ENCODE data around the gene ADAM15.

Gene ADAM15

DNA sequence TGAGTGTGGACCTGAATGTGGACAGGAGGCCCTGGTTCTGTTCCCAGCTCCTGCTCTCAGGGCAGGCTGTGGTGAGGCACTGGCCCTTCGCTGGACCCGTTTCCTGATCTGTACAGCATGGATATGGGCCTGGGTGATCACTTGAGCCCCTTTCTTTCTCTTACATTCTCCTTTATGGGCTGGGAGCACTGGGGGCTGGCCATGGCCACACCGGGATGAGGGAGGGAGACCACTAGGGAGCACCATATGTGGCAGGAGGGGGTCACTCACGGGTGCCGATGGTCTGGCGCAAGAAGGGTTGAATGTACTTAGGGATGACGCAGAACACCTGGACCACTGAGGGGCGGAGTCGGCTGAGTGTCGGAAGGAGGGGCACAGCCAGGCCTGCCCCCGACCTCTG lies 20.2 kb upstream of the ADAM15 start:
- DNase-seq: no peak

DNA sequence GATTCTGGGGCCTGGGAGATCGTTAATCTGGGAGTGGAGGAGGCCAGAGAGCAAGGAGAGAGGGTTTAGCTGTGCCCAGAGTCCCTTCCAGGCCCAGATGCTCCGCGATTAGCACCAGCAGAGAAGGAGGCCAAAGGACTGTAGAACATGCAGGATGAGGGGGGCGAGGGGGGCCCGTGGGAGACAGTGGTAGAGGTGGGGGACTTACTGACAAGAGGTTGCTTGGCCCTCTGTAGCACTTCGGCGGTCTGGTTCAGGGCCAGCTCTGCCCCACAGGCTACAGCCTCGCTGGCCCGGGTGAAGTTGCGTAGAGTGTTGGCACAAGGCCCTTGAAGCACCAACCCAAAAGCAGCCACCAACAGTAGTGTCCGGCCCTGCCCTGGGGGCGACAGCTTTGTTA lies 18.2 kb upstream of the ADAM15 start:
- no peak for DNase-seq

DNA sequence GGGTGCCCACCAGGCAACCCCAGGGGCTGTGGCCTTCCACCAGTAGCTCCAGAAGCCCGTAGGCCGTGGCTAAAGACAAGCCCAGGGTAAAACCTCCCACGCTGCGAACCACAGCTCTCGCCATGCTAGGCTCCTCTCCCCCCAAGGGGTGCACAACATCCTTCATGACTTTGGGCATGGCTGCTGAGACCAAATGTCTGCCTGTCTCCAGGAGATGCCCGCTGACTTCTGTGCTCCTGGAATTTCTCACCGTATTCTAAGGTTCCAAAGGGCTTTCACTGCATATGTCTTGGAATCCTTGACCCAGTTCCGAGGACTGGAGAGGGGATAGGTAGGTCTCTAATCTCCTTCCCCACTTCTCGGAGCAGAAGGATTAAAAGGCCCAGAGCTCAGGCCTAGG lies 17.6 kb upstream of the ADAM15 start, which contains the start of the genes DCST1 and DCST2:
Gene DCST1 (plus strand): TSS at position 301 of the 400 bp plus-strand sequence. CDS start 213 bp downstream, outside the sequence.
Gene DCST2 (minus strand): TSS at position 258 of the 400 bp plus-strand sequence. CDS start 80 bp downstream, at position 178.
- DNase-seq: no peak

DNA sequence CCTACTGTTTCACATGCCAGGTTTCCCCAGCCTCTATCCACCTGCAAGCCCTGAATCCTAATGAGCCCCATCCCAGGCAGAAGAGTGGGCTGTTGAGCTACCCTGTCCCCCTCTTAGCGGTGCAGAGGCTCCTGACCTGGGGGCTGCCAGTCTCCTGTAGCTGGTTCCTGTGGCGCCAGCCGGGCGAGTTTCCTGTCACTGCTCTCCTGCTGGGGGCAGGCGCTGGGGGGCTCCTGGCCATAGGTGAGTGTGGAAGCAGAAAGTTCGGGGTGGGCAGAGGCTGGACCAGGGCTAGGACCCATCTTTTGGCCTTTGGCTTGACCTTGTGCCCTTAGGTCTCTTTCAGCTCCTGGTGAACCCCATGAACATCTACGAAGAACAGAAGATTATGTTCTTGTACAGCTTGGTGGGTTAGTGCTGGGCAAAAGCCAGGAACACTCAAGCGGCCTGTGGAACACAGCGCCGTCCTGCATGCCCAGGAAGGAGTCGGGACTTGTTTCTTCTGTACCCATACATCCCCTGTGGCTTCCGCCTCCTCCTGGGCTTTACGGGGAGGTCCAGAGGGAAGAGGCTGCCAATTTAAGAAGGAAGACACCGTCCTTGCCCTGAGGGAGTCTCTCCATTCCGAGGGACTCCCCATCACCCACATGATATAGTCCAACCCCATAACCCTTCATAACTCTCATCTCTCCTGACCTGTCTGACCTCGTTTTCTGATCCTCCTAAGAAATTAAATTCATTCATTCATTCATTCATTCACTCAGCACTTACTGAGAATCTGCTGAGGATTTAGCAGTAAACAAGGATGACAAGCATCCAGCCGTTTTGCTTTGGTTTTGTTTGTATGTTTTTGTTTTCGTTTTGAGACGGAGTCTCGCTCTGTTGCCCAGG lies 16.6 kb upstream of the ADAM15 start:
- DNase-seq: no peak

DNA sequence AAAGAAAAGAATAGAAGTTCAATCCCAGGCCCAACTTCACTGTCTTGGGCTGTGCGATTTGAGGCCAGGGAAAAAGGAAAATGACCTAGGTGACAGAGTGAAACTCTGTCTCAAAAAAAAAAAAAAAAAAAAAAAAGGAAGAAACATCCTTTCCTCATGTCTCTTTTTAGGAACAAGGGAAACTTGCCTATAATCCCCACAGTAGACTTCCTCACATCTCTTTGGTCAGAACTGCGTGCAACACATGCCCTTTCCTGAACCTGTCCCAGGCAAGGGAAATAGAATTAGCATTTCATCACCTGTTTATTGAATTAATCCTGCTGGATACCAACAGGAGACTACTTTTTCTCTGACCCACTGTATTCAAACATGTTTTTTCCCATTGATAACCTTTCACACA lies 15.2 kb upstream of the ADAM15 start:
- DNase-seq: no peak

- DNase-seq: no peak
Measured at GRCh38 chr1:155037043-155037442, 14.1 kb upstream of the ADAM15 start.

- no peak for DNase-seq
Measured at GRCh38 chr1:155037851-155038441, 13.2 kb upstream of the ADAM15 start.

DNA sequence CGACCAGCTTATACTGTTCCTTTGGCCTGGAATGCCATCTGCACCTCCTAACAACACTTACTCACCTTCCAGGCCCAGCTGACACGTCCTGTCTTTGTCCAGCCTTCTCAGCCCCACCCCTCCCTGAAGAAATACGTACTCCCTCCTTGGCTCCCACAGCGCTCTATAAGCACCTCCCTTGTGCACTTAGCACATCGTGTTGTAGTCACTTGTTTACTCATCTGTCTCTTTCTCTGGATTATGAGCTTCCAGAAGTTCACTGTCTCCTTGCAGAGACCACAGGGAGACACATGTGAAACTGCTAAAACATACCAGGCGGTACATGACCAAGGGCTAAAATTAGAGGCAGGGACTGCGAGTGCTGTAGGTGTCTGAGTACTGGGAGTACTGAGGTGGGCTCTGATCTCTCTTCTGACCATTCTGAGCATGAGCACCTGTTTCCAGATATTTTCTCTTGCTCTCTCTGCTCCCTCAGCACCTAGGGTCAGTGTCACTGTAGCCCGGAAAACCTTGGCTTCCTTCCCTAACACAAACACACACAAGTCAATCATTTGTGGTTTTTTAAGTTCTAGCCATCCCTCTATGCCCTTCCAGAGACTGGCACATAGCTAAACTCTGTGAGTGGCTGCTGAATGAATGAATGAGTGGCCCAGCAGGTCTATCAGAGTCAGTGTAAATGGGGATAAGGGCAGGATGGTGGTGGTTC lies 12.4 kb upstream of the ADAM15 start:
- no peak for DNase-seq

GRCh38 chr1:155039308-155039669 lies 11.8 kb upstream of the ADAM15 start:
- no peak for DNase-seq

GRCh38 chr1:155040358-155041093 lies 10.6 kb upstream of the ADAM15 start:
- no peak for DNase-seq

GRCh38 chr1:155042789-155043188 lies 8.3 kb upstream of the ADAM15 start:
- no peak for DNase-seq

GRCh38 chr1:155043301-155043702 lies 7.8 kb upstream of the ADAM15 start:
- DNase-seq: no peak

GRCh38 chr1:155043793-155044192 lies 7.3 kb upstream of the ADAM15 start:
- DNase-seq: no peak

GRCh38 chr1:155044365-155044764 lies 6.8 kb upstream of the ADAM15 start:
- DNase-seq: no peak

- no peak for DNase-seq
Measured at GRCh38 chr1:155044812-155045657, 6.1 kb upstream of the ADAM15 start.

DNA sequence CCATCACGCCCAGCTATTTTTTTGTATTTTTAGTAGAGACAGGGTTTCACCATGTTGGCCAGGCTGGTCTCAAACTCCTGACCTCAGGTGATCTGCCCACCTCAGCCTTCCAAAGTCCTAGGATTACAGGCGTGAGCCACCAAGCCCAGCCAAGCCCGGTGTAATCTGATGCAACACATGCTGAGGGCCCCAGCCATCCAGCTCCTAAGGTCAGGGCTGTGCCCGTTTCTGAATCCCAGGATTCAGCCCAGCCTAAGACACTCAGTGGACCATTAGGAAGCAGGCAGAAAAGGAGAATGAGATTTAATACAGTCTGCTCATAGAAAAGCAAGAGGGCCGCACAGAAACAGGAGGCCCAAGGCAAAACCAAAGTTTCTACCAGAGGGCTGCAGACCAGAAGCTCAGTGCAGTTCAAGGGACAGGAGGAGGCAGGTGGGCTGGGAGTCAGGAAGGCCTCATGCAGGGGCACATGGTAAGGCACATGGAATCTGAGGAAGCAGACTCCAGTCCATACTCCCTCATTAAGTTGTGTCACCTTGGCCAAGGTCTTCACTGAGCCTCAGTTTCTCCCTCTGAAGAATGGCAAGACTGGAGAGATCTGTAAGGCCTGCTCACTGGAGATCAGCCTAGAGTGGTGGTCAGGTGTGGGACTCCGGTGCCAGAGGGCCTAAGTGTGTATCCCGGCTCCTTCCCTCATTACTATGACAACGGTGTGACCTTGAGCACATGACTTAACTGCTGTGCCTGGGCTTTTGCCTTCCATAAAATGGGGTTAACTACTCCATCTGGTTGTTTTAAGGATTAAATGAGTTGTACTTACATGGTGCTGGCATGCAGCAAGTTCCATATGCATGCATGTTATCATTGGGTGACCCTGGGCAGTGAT lies 2.4 kb upstream of the ADAM15 start:
- no peak for DNase-seq

GRCh38 chr1:155049651-155050559 lies 1.2 kb upstream of the ADAM15 start:
- DNase-seq: no peak

DNA sequence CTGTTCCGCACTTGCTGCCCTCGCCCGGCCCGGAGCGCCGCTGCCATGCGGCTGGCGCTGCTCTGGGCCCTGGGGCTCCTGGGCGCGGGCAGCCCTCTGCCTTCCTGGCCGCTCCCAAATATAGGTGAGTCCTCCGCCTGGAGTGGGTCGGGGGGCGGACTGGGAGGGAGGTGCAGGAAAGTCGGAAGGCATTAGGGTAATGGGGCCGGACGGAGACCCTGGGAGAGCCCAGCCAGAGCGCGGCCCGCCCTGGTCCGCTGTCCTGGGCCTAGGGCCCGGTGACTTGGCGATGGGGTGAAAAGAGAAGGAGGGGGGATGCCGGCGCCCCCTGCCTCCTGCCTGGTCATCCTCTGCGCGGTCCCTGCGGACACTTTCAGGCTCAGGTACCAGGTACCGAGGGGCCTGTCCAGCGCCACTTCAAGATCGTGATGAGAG lies 243 bp downstream of the ADAM15 start:
- no peak for DNase-seq

- DNase-seq: no peak
Measured at GRCh38 chr1:155051777-155052398, 772 bp downstream of the ADAM15 start.
